ENCODE measurements around the gene MAPK4. TPM values are rescaled to one million over a fixed set of nuclear protein-coding genes. Genes with fewer than 3 reads are reported as not detected.
"Not testable (repeated sequence)": the region's sequence is repeated elsewhere in the genome, so short reads cannot be mapped to it uniquely, and the experiment has no call there.

Gene MAPK4
- total RNA-seq, 1 experiment from 2014 or later = not detected

DNA sequence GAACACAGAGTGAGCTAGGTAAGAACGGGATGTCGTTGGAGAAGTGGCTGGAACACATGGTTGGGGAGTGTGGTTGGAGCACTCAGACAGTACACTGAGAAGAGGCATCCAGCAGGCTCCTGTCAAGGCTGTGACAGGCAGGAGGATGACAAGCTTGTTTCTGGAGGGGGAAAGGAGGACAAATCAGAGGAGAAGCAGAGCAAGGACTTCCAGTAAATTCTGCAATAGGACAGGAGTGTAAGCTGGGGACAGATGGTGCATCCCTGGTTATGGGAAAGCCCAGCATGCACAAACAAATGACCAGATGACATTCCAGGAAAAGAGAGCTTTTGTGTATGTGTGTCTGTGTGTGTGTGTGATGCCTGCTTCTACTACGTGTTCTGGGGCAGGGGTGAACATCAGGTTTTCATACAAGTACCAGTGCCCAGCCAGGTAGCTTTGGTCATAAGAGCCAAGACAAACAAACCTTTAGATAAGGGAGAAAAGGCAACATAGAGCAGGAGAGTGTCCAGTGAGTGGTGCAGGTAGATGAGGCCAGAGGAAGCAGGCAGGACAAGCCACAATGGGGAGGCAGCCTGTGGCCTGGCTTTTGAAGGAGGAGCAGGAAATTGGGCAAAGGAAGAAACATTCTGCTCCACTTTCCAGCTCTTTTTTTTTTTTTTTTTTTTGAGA is 32.1 kb upstream of the MAPK4 start:
- H3K79me2 ChIP-seq (ENCODE audit: low read depth) = no peaks in the 10 kb centered on the region
- no peaks in the 10 kb centered on the region for H3K36me3 ChIP-seq (ENCODE audit: low read depth)
- H2AFZ ChIP-seq = no peak overlapping the region
- H3K4me3 ChIP-seq = no peak overlapping the region
- H3K9me2 ChIP-seq (ENCODE audit: insufficient read depth) = no peaks in the 10 kb centered on the region
- peaks cover 5% of the 10 kb centered on the region; the same call in 1 of the 2 replicates for H3K4me1 ChIP-seq (replicated peaks; ENCODE audit: insufficient read depth)
- intact Hi-C loops (cut with micrococcal nuclease; ENCODE audit: unreplicated experiment) = no loop called here
- ChIA-PET POLR2A (ENCODE audit: unreplicated experiment) (no interaction called here), CTCF (no interaction called here)
- no peak overlapping the region for H3K4me2 ChIP-seq
- no TSS peak for BruUV-seq (replicated peaks)
- no peaks in the 10 kb centered on the region for H4K20me1 ChIP-seq (ENCODE audit: insufficient read depth)
- no peak for TF ChIP-seq EZH2 (IDR thresholded peaks at IDR 0.05; ENCODE audit: low read depth)
- TF ChIP-seq, protein P1, sequence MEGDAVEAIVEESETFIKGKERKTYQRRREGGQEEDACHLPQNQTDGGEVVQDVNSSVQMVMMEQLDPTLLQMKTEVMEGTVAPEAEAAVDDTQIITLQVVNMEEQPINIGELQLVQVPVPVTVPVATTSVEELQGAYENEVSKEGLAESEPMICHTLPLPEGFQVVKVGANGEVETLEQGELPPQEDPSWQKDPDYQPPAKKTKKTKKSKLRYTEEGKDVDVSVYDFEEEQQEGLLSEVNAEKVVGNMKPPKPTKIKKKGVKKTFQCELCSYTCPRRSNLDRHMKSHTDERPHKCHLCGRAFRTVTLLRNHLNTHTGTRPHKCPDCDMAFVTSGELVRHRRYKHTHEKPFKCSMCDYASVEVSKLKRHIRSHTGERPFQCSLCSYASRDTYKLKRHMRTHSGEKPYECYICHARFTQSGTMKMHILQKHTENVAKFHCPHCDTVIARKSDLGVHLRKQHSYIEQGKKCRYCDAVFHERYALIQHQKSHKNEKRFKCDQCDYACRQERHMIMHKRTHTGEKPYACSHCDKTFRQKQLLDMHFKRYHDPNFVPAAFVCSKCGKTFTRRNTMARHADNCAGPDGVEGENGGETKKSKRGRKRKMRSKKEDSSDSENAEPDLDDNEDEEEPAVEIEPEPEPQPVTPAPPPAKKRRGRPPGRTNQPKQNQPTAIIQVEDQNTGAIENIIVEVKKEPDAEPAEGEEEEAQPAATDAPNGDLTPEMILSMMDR (conservative IDR thresholded peaks at IDR 0.05) = no peak
- H3F3A ChIP-seq (ENCODE audit: insufficient read depth, low read depth) = no peaks in the 10 kb centered on the region
- H3K9me3 ChIP-seq (ENCODE audit: insufficient read depth, low read depth) = no peaks in the 10 kb centered on the region
- DNase-seq = no peak
- no peaks in the 10 kb centered on the region for H3K27me3 ChIP-seq (ENCODE audit: insufficient read depth, low read depth)
- H3K27ac ChIP-seq = no peak overlapping the region

DNA sequence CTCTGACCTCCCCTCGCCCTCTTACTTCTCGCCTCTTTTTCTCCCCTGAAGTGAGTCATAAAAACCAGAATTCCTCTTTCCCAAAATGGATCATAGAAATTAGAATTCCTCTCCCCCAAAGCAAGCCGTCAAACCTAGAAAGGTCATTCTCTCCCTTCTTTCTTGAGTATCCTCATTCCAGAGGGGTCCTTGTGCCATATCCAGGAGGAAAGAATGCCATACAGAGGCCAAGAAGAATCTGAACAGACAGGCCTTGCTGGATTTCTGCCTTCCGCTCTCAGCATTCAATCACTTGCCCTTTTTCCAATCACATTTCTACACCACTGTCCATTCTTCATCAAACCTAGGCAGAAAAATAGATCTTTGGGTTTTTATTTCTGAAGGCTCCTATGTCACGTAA is 31.1 kb upstream of the MAPK4 start:
- no TSS peak for BruUV-seq (replicated peaks)
- POLR2A ChIA-PET (ENCODE audit: unreplicated experiment) = no interaction called here
- Histone ChIP-seq H3K4me2 (0 out of 2 replicates have a peak overlapping the region, but pooled peaks have one; percentile 11), H3K4me3 (no peak overlapping the region), H3F3A (ENCODE audit: insufficient read depth, low read depth) (no peaks in the 10 kb centered on the region), H4K20me1 (ENCODE audit: insufficient read depth) (no peaks in the 10 kb centered on the region), H3K4me1 (replicated peaks; ENCODE audit: insufficient read depth) (peaks cover 5% of the 10 kb centered on the region; the same call in 1 of the 2 replicates), H3K36me3 (ENCODE audit: low read depth) (no peaks in the 10 kb centered on the region), H3K9me2 (ENCODE audit: insufficient read depth) (no peaks in the 10 kb centered on the region), H2AFZ (no peak overlapping the region), H3K27me3 (ENCODE audit: insufficient read depth, low read depth) (no peaks in the 10 kb centered on the region), H3K9me3 (ENCODE audit: insufficient read depth, low read depth) (no peaks in the 10 kb centered on the region), H3K79me2 (ENCODE audit: low read depth) (no peaks in the 10 kb centered on the region), H3K27ac (0 out of 2 replicates have a peak overlapping the region, but pooled peaks have one; percentile 33)
- CTCF ChIA-PET = no interaction called here
- DNase-seq = peak in 1 of 2 experiments; percentile 58
- no peak for TF ChIP-seq EZH2 (IDR thresholded peaks at IDR 0.05; ENCODE audit: low read depth)
- TF ChIP-seq, protein P1 (conservative IDR thresholded peaks at IDR 0.05) = no peak
- intact Hi-C loops (cut with micrococcal nuclease; ENCODE audit: unreplicated experiment) = no loop called here

DNA sequence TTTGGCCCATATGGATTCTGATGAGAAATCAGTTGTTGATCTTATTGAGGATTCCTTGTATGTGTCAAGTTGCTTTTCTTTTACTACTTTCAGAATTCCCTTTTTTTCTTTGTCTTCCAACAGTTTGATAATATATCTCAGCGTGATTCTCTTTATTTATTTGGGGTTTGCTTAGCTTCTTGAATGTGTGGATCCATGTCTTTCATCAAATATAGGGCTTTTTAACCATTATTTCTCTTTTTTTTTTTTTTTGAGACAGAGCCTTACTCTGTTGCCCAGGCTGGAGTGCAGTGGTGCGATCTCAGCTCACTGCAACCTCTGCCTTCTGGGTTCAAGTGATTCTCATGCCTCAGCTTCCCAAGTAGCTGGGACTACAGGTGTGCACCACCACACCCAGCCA is 26.1 kb upstream of the MAPK4 start:
- H3K27me3 ChIP-seq (ENCODE audit: insufficient read depth, low read depth); H3K36me3 ChIP-seq (ENCODE audit: low read depth); H3K4me1 ChIP-seq (replicated peaks; ENCODE audit: insufficient read depth); H3F3A ChIP-seq (ENCODE audit: insufficient read depth, low read depth); H3K4me2 ChIP-seq; DNase-seq; H3K79me2 ChIP-seq (ENCODE audit: low read depth); intact Hi-C loops (cut with micrococcal nuclease; ENCODE audit: unreplicated experiment); H3K9me3 ChIP-seq (ENCODE audit: insufficient read depth, low read depth); BruUV-seq (replicated peaks); H4K20me1 ChIP-seq (ENCODE audit: insufficient read depth); H3K27ac ChIP-seq; H2AFZ ChIP-seq; H3K4me3 ChIP-seq; H3K9me2 ChIP-seq (ENCODE audit: insufficient read depth); CTCF ChIA-PET; POLR2A ChIA-PET (ENCODE audit: unreplicated experiment): not testable (repeated sequence)

DNA sequence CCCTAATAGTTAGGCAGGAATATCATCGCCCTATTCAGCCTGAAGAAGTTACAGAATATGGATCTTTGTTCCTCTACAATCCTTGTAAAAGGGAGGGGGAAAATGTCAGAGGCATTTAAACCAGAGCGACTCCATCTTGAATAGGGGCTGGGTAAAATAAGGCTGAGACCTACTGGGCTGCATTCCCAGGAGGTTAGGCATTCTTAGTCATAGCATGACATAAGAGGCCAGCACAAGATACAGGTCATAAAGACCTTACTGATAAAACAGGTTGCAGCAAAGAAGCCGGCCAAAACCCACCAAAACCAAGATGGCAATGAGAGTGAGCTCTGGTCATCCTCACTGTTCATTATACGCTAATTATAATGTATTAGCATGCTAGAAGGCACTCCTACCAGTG is 15.4 kb upstream of the MAPK4 start:
- H4K20me1 ChIP-seq (ENCODE audit: insufficient read depth); intact Hi-C loops (cut with micrococcal nuclease; ENCODE audit: unreplicated experiment); H3K79me2 ChIP-seq (ENCODE audit: low read depth); H3K4me1 ChIP-seq (replicated peaks; ENCODE audit: insufficient read depth); H3K27ac ChIP-seq; H3K27me3 ChIP-seq (ENCODE audit: insufficient read depth, low read depth); BruUV-seq (replicated peaks); H3K4me3 ChIP-seq; H3K9me3 ChIP-seq (ENCODE audit: insufficient read depth, low read depth); DNase-seq; H2AFZ ChIP-seq; H3K9me2 ChIP-seq (ENCODE audit: insufficient read depth); H3F3A ChIP-seq (ENCODE audit: insufficient read depth, low read depth); POLR2A ChIA-PET (ENCODE audit: unreplicated experiment); H3K4me2 ChIP-seq; H3K36me3 ChIP-seq (ENCODE audit: low read depth); CTCF ChIA-PET: not testable (repeated sequence)
